Measurements from ENCODE around the gene SHISA9. TPM values are rescaled to one million over a fixed set of nuclear protein-coding genes. Genes with fewer than 3 reads are reported as not detected.

Gene SHISA9
- total RNA-seq, 1 experiment from 2014 or later = not detected

- TF ChIP-seq, protein P1, sequence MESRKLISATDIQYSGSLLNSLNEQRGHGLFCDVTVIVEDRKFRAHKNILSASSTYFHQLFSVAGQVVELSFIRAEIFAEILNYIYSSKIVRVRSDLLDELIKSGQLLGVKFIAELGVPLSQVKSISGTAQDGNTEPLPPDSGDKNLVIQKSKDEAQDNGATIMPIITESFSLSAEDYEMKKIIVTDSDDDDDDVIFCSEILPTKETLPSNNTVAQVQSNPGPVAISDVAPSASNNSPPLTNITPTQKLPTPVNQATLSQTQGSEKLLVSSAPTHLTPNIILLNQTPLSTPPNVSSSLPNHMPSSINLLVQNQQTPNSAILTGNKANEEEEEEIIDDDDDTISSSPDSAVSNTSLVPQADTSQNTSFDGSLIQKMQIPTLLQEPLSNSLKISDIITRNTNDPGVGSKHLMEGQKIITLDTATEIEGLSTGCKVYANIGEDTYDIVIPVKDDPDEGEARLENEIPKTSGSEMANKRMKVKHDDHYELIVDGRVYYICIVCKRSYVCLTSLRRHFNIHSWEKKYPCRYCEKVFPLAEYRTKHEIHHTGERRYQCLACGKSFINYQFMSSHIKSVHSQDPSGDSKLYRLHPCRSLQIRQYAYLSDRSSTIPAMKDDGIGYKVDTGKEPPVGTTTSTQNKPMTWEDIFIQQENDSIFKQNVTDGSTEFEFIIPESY (IDR thresholded peaks at IDR 0.05; ENCODE audit: extremely low read depth, insufficient replicate concordance, low read length) = no peak
- TF ChIP-seq EGR1 (IDR thresholded peaks at IDR 0.05; ENCODE audit: low read depth) (no peak), SRF (IDR thresholded peaks at IDR 0.05; ENCODE audit: low read depth) (no peak)
- TF ChIP-seq, protein P2, sequence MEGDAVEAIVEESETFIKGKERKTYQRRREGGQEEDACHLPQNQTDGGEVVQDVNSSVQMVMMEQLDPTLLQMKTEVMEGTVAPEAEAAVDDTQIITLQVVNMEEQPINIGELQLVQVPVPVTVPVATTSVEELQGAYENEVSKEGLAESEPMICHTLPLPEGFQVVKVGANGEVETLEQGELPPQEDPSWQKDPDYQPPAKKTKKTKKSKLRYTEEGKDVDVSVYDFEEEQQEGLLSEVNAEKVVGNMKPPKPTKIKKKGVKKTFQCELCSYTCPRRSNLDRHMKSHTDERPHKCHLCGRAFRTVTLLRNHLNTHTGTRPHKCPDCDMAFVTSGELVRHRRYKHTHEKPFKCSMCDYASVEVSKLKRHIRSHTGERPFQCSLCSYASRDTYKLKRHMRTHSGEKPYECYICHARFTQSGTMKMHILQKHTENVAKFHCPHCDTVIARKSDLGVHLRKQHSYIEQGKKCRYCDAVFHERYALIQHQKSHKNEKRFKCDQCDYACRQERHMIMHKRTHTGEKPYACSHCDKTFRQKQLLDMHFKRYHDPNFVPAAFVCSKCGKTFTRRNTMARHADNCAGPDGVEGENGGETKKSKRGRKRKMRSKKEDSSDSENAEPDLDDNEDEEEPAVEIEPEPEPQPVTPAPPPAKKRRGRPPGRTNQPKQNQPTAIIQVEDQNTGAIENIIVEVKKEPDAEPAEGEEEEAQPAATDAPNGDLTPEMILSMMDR (IDR thresholded peaks at IDR 0.05 in 2 of 3, conservative IDR thresholded peaks at IDR 0.05 in 1 of 3; ENCODE audit: borderline replicate concordance in 1 of 3, insufficient read depth in 1 of 3, low read depth in 2 of 3, low read length in 2 of 3) = no peak
Measured at GRCh38 chr16:12972246-12972645, 70.8 kb downstream of the SHISA9 start (continued).

DNA sequence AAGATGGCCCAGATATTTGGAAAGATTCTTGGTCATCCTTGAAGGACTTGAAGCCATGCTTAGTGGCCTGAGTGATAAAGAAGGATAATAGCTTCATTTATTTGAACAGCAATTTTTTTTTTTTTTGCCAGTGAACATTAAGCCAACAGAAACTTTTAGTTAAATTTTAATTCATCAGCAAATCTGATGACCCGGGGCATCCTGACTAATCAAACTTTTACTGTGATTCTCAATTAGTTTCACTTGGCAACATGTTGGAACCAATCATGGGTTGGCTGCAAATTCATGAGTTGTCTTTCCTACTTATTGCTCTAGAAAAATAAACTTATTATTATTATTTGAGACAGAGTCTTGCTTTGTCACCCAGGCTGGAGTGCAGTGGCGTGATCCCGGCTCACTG, 74.4 kb downstream of the SHISA9 start:
- Histone ChIP-seq H3K79me2 (ENCODE audit: insufficient read depth, low read length) (no peaks in the 10 kb centered on the region), H2AFZ (ENCODE audit: low read depth, low read length, poor library complexity, severe bottlenecking) (no peak overlapping the region), H3K27ac (ENCODE audit: low read depth, low read length) (no peak overlapping the region), H3K4me3 (replicated peaks in 1 of 2; ENCODE audit: low read depth in 1 of 2, low read length in 2 of 2) (no peak overlapping the region), H3K27me3 (ENCODE audit: insufficient read depth, low read length) (peaks cover 14% of the 10 kb centered on the region; the same call in 1 of the 2 replicates), H3K36me3 (ENCODE audit: control insufficient read depth in 1 of 2, insufficient read depth in 2 of 2, low read length in 2 of 2) (no peaks in the 10 kb centered on the region), H4K20me1 (ENCODE audit: insufficient read depth) (no peaks in the 10 kb centered on the region), H3K9ac (ENCODE audit: low read length) (no peak overlapping the region), H3K4me1 (ENCODE audit: control insufficient read depth in 1 of 2, insufficient read depth in 2 of 2, low read length in 2 of 2) (peaks cover 0 to 5% of the 10 kb centered on the region in 2 experiments; a peak in 2 of 4 replicates), H3K4me2 (ENCODE audit: low read length) (no peak overlapping the region), H3K9me2 (ENCODE audit: insufficient read depth) (no peaks in the 10 kb centered on the region), H3K9me3 (ENCODE audit: control insufficient read depth in 1 of 2, insufficient read depth in 1 of 2, low read depth in 1 of 2, low read length in 2 of 2) (no peaks in the 10 kb centered on the region)
- TF ChIP-seq YY1 (IDR thresholded peaks at IDR 0.05; ENCODE audit: extremely low read depth, insufficient replicate concordance, low read depth, low read length) = no peak
- no peak for TF ChIP-seq CEBPB (IDR thresholded peaks at IDR 0.05; ENCODE audit: low read depth)
- ATAC-seq = no peak
- DNase-seq (ENCODE audit: low read depth, low spot score) = no peak
- ChIA-PET RAD21 (ENCODE audit: low non-redundant PET in 1 of 2, low total read pairs in 2 of 2, uncharacterized antibody in 2 of 2, unreplicated experiment in 2 of 2) (no interaction called here), POLR2A (no interaction called here), CTCF (no interaction called here)
- BruUV-seq (replicated peaks) = no TSS peak
- intact Hi-C loops (cut with micrococcal nuclease) = no loop called here
